ENCODE results near the gene ATP11A. TPM values are rescaled to one million over a fixed set of nuclear protein-coding genes. Genes with fewer than 3 reads are reported as not detected.

The ATP11A gene
- total RNA-seq, 1 donor from 2014 or later, result 377 TPM

DNA sequence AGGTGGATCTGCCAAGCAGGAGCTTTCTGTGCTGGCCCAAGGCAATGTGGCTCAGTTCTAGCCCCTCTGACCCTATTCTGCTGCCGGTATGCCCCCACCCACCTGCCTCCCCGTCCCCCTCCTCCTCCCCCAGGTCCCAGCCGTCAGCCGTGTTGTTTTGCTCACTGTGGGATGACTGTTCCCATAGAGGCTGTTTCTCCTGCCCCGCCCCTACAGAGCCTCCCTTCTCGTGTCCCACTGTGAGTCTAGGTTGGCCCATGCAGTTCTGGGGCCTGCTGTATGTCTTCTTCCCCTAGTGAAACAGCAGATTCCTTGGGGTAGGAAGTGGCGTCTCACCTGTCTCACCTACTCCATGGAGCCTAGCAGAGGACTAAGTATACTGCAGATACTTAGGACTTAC lies 48.8 kb downstream of the ATP11A start:
- H3K4me3 ChIP-seq, result no peak overlapping the region
- peaks cover 26% of the 10 kb centered on the region for H3K4me1 ChIP-seq
- no peaks in the 10 kb centered on the region for H3K9me3 ChIP-seq
- intact Hi-C loops (cut with DNase I), result no loop called here
- no peaks in the 10 kb centered on the region for H3K27me3 ChIP-seq
- H3K27ac ChIP-seq, result no peak overlapping the region
- H3K36me3 ChIP-seq, result no peaks in the 10 kb centered on the region
- DNase-seq (peak; percentile 15), ATAC-seq (no peak)
- TF ChIP-seq, protein P1, sequence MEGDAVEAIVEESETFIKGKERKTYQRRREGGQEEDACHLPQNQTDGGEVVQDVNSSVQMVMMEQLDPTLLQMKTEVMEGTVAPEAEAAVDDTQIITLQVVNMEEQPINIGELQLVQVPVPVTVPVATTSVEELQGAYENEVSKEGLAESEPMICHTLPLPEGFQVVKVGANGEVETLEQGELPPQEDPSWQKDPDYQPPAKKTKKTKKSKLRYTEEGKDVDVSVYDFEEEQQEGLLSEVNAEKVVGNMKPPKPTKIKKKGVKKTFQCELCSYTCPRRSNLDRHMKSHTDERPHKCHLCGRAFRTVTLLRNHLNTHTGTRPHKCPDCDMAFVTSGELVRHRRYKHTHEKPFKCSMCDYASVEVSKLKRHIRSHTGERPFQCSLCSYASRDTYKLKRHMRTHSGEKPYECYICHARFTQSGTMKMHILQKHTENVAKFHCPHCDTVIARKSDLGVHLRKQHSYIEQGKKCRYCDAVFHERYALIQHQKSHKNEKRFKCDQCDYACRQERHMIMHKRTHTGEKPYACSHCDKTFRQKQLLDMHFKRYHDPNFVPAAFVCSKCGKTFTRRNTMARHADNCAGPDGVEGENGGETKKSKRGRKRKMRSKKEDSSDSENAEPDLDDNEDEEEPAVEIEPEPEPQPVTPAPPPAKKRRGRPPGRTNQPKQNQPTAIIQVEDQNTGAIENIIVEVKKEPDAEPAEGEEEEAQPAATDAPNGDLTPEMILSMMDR (IDR thresholded peaks at IDR 0.05), result no peak

DNA sequence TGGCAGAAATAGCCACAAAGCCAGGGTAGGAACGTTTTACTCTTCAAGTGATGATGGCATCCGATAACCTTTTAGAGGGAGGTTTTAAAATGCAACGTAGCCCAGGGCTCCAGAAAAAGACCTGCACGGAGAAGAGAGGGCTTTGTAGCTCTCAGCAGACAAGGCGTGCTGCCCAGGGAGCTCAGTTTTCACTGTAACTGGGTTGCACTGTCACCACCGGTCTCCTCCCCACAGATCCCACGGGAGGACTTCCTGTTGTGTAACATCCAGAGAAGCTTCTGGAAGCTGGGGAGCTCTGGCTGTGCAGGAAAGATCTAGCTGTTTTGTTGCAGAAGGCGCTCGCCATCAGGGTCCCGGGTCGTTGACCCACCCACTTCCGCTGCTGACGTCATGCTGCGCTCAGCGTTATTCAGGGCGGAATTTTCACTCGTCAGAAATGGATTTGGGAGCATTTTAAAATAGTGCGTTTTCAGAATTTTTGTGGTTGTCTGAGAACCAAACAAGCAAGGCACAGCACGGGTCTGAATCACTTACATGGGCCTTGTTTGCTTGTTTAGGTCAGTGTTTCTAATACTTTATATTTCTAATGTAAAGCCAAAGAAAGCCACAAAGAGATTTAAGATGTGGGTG lies 50.8 kb downstream of the ATP11A start:
- no peaks in the 10 kb centered on the region for H3K27me3 ChIP-seq
- ATAC-seq (peak; percentile 47), DNase-seq (peak; percentile 67)
- H3K36me3 ChIP-seq, result no peaks in the 10 kb centered on the region
- no peaks in the 10 kb centered on the region for H3K9me3 ChIP-seq
- H3K4me1 ChIP-seq, result peaks cover 36% of the 10 kb centered on the region
- no peak overlapping the region for H3K4me3 ChIP-seq
- intact Hi-C loops (cut with DNase I), result no loop called here
- H3K27ac ChIP-seq, result peak overlapping the region; percentile 64
- TF ChIP-seq, protein P1 (IDR thresholded peaks at IDR 0.05), result no peak

DNA sequence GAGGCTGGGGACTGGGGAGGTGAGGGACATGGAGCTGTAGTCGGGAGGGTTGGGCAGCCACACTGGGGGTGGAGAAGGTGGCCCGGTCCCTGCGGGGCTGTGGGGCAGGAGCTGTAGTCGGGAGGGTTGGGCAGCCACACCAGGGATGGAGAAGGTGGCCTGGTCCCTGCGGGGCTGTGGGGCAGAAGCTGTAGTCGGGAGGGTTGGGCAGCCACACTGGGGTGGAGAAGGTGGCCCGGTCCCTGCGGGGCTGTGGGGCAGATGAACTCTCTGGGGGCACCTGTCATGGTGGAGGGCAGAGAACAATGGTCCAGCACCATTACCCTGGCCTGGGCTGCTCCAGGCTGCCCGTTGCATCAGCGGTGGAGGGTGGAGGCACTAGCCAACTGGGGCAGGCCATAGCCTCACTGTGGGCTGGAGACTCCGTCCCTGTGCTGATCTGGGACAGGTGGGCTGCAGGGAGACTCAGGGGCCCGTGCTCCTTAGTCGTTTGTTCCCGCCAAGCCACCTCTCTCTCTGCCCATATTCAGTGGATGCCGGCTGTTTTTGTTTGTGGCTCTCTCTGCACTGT lies 51.4 kb downstream of the ATP11A start:
- ATAC-seq (no peak), DNase-seq (peak; percentile 60)
- H3K4me1 ChIP-seq, result peaks cover 39% of the 10 kb centered on the region
- no peaks in the 10 kb centered on the region for H3K36me3 ChIP-seq
- intact Hi-C loops (cut with DNase I), result no loop called here
- H3K27me3 ChIP-seq, result no peaks in the 10 kb centered on the region
- H3K27ac ChIP-seq, result peak overlapping the region; percentile 64
- no peaks in the 10 kb centered on the region for H3K9me3 ChIP-seq
- TF ChIP-seq, protein P1 (IDR thresholded peaks at IDR 0.05), result no peak
- no peak overlapping the region for H3K4me3 ChIP-seq

DNA sequence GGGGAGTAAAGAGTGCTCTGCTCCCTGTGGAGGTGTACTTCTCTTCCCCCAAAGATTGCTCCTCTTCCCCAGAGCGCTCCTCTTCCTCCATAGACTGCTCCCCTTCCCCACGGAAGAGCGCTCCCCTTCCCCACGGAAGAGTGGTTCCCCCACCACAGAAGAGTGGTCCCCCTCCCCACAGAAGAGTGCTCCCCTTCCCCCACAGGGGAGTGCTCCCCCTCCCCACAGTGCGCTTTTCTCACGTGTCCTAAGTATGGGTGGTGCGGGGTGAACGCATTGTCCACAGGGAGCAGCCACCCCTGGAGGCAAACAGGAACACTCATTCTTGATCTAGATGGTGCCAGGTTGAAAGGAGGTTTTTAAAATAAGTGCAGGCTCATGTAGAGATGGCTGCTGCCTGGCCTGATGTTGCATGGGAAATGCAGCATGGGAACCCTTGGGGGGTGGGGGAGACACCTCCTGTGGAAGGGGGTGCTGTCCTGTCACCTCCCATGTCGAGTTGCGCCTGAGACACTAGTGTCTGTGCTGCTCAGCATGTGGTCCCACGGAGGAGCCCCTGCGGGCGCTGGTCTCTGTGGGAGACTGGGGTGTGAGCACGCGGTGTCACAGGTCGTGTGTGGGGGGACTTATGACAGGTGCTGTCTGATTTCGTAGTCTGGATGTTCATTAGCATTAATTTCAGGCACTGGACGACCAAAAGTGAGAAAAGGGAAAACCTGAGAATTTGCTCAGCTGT lies 52.2 kb downstream of the ATP11A start:
- ATAC-seq (no peak), DNase-seq (peak; percentile 50)
- TF ChIP-seq, protein P1 (IDR thresholded peaks at IDR 0.05), result no peak
- Histone ChIP-seq H3K9me3 (no peaks in the 10 kb centered on the region), H3K27ac (no peak overlapping the region), H3K27me3 (no peaks in the 10 kb centered on the region), H3K4me3 (no peak overlapping the region), H3K4me1 (peaks cover 41% of the 10 kb centered on the region), H3K36me3 (no peaks in the 10 kb centered on the region)
- intact Hi-C loops (cut with DNase I), result no loop called here

DNA sequence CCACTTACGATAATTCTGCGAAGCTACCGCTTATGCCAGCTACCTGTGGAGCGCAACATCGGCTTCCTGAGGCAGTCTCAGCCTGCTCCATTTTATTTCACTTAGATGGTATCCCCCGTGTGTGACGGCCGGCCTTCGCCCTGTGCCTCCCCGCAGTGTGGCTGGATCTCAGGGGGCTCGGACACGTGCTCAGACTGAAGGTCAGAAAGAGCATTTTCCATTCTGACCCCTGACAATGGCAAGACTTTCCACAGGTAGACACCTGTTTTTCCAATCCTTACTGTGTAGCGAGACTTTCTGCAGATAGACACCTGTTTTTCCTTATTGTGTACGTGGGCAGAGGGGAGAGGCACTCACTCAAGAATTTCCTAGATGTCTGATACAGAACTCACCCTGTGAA lies 52.7 kb downstream of the ATP11A start:
- H3K9me3 ChIP-seq, result no peaks in the 10 kb centered on the region
- intact Hi-C loops (cut with DNase I), result no loop called here
- no peak overlapping the region for H3K27ac ChIP-seq
- TF ChIP-seq, protein P1 (IDR thresholded peaks at IDR 0.05), result no peak
- peaks cover 47% of the 10 kb centered on the region for H3K4me1 ChIP-seq
- ATAC-seq (no peak), DNase-seq (peak; percentile 44)
- no peaks in the 10 kb centered on the region for H3K36me3 ChIP-seq
- no peaks in the 10 kb centered on the region for H3K27me3 ChIP-seq
- H3K4me3 ChIP-seq, result no peak overlapping the region

All from upper lobe of right lung (tissue), 1 donor.